Uterus (tissue), 4 donors: ENCODE results near the gene ZMAT3. TPM values are rescaled to one million over a fixed set of nuclear protein-coding genes. Genes with fewer than 3 reads are reported as not detected.

Source experiments
- DNase-seq, 2 donors: peaks; one replicate each; pipeline ENCODE4 v3.0.0-alpha.2; 2019 to 2020
- H3K27ac ChIP-seq, 2 donors: fragments of 200-600 bp; sonication (generic); 1 replicate in 1 of 2; 2 replicates in 1 of 2; pipeline ENCODE4 v1.5.1; 2016 to 2018
- H3K27me3 ChIP-seq, 2 donors: fragments of 200-600 bp; sonication (generic); one replicate each; pipeline ENCODE4 v1.5.1; 2018 to 2019; ENCODE audit warnings: control low read depth in 1 of 2
- H3K36me3 ChIP-seq, 2 donors: fragments of 200-600 bp; sonication (generic); one replicate each; pipeline ENCODE4 v1.5.1; 2019; ENCODE audit warnings: control low read depth in 1 of 2
- H3K4me1 ChIP-seq, 2 donors: fragments of 200-600 bp; sonication (generic); one replicate each; pipeline ENCODE4 v1.5.1; 2018 to 2019; ENCODE audit warnings: control low read depth in 1 of 2
- H3K4me3 ChIP-seq, 2 donors: fragments of 200-600 bp; sonication (generic); 1 replicate in 1 of 2; 2 replicates in 1 of 2; pipeline ENCODE4 v1.5.1; 2018 to 2019; ENCODE audit warnings: mild to moderate bottlenecking in 1 of 2
- H3K9me3 ChIP-seq, 2 donors: fragments of 200-600 bp; sonication (generic); one replicate each; pipeline ENCODE4 v1.5.1; 2019; ENCODE audit warnings: control low read depth in 1 of 2
- CTCF ChIP-seq, 4 experiments: fragments of 200-600 bp in 2 of 4; fragments of 450-650 bp in 2 of 4; sonication (generic) in 2 of 4; IDR thresholded peaks; one replicate each; pipeline ENCODE4 v1.5.1; 2016 to 2019; ENCODE audit warnings: antibody characterized with exemption in 4 of 4, mild to moderate bottlenecking in 2 of 4, moderate library complexity in 1 of 4
- POLR2A ChIP-seq, 2 donors: fragments of 450-650 bp; IDR thresholded peaks; one replicate each; pipeline ENCODE4 v1.6.1; 2016; ENCODE audit warnings: antibody characterized with exemption in 2 of 2, mild to moderate bottlenecking in 1 of 2, moderate library complexity in 1 of 2
- intact Hi-C: fragments of 100-400 bp; cut with DNase I; formaldehyde crosslinking; loops from one replicate; pipeline ENCODE4 v1.15.1; 2023; ENCODE audit warnings: low total_unique reads
- total RNA-seq, 4 donors: library from RNA; depleted of rRNA in 3 of 4; stranded (reverse); fragments of >200 nt in 3 of 4; gene quantifications; one replicate each; pipeline versions ENCODE4 v1.1.0 to v1.2.4, GENCODE V29; 2014 to 2023
- donor health status: DM: yes; HTN: yes; CAD: no.

The ZMAT3 gene
- total RNA-seq, 4 donors from 2014 or later: 9.4 to 24.4 (median 13.9) TPM

- TF ChIP-seq POLR2A (IDR thresholded peaks at IDR 0.05): no peak
- no peak for TF ChIP-seq CTCF (IDR thresholded peaks at IDR 0.05)
- Histone ChIP-seq H3K4me1 (no peaks in the 10 kb centered on the region), H3K36me3 (no peaks in the 10 kb centered on the region), H3K27me3 (no peaks in the 10 kb centered on the region), H3K27ac (no peak overlapping the region), H3K9me3 (no peaks in the 10 kb centered on the region), H3K4me3 (no peak overlapping the region)
- intact Hi-C loops: no loop called here
- no peak for DNase-seq
Observed at GRCh38 chr3:179076243-179077027, 4.8 kb upstream of the ZMAT3 start.

GRCh38 chr3:179074656-179075055 is 3.0 kb upstream of the ZMAT3 start:
- H3K4me3 ChIP-seq: no peak overlapping the region
- no peak overlapping the region for H3K27ac ChIP-seq
- DNase-seq: no peak
- no peak for TF ChIP-seq POLR2A (IDR thresholded peaks at IDR 0.05)
- TF ChIP-seq CTCF (IDR thresholded peaks at IDR 0.05): no peak
- no peaks in the 10 kb centered on the region for H3K27me3 ChIP-seq
- H3K9me3 ChIP-seq: no peaks in the 10 kb centered on the region
- intact Hi-C loops: no loop called here
- no peaks in the 10 kb centered on the region for H3K36me3 ChIP-seq
- H3K4me1 ChIP-seq: no peaks in the 10 kb centered on the region

GRCh38 chr3:179073816-179074215 is 2.2 kb upstream of the ZMAT3 start:
- Histone ChIP-seq H3K27ac (no peak overlapping the region), H3K36me3 (no peaks in the 10 kb centered on the region), H3K27me3 (no peaks in the 10 kb centered on the region), H3K4me1 (no peaks in the 10 kb centered on the region), H3K4me3 (no peak overlapping the region), H3K9me3 (no peaks in the 10 kb centered on the region)
- intact Hi-C loops: no loop called here
- no peak for DNase-seq
- TF ChIP-seq POLR2A (IDR thresholded peaks at IDR 0.05) (no peak), CTCF (IDR thresholded peaks at IDR 0.05) (no peak)

- Histone ChIP-seq H3K9me3 (no peaks in the 10 kb centered on the region), H3K4me1 (no peaks in the 10 kb centered on the region), H3K36me3 (no peaks in the 10 kb centered on the region), H3K27ac (peak overlapping the region; percentile 92 to 93), H3K27me3 (no peaks in the 10 kb centered on the region), H3K4me3 (peak overlapping the region; percentile 55 to 81)
- intact Hi-C loops: no loop called here
- peak; percentile 24 to 27 for DNase-seq
- no peak for TF ChIP-seq CTCF (IDR thresholded peaks at IDR 0.05)
- no peak for TF ChIP-seq POLR2A (IDR thresholded peaks at IDR 0.05)
Observed at GRCh38 chr3:179072100-179072438, 460 bp upstream of the ZMAT3 start.

GRCh38 chr3:179071027-179071322 is 634 bp downstream of the ZMAT3 start:
- Histone ChIP-seq H3K4me1 (no peaks in the 10 kb centered on the region), H3K27ac (peak overlapping the region; percentile 92 to 93), H3K4me3 (peak overlapping the region; percentile 55 to 81), H3K9me3 (no peaks in the 10 kb centered on the region), H3K27me3 (no peaks in the 10 kb centered on the region), H3K36me3 (no peaks in the 10 kb centered on the region)
- DNase-seq: no peak
- intact Hi-C loops: no loop called here
- TF ChIP-seq POLR2A (IDR thresholded peaks at IDR 0.05) (no peak), CTCF (IDR thresholded peaks at IDR 0.05) (no peak)
